ENCODE results near the gene PPP3R1. TPM values are rescaled to one million over a fixed set of nuclear protein-coding genes. Genes with fewer than 3 reads are reported as not detected.

Gene PPP3R1
- polyA plus RNA-seq, 2 of the 4 experiments (the other 2 are of a cell fraction): 27.3 to 55.1 TPM

GRCh38 chr2:68190991-68191731 lies 61.2 kb downstream of the PPP3R1 start:
- 40% methylated on average over 3 of the region's 3 CpGs for WGBS (ENCODE audit: missing lambda C conversion rate)
- FAIRE-seq (no peak), ATAC-seq (peak; percentile 87 to 88), DNase-seq (ENCODE audit: low read depth in 1 of 2, low spot score in 1 of 2) (peak; percentile 31 to 72)
- CTCF ChIA-PET: interaction anchor here (0.7 to 2.1 kb wide), 2 partner anchors 34 to 69 kb away, joined by 3 to 6 read pairs; no protein-coding TSS in a partner anchor
- Histone ChIP-seq H3K4me3 (no peak overlapping the region), H3K9me3 (no peaks in the 10 kb centered on the region), H3K4me2 (peak overlapping the region; percentile 56), H3K4me1 (peaks cover 74% of the 10 kb centered on the region), H3K27ac (peak overlapping the region; percentile 27 to 71; a peak in 5 of 6 replicates)
- POLR2A ChIA-PET: interaction anchor here (1.4 kb wide), 1 partner anchor 34 kb away, joined by 3 read pairs; no protein-coding TSS in a partner anchor
- TF ChIP-seq SMC3 (IDR thresholded peaks at IDR 0.05) (no peak), SREBF2 (IDR thresholded peaks at IDR 0.05) (no peak), JUNB (IDR thresholded peaks at IDR 0.05) (peak; percentile 76), FOSL2 (IDR thresholded peaks at IDR 0.05) (peak; percentile 70), FOSL2 (CRISPR knock-in tag; IDR thresholded peaks at IDR 0.05) (peak; percentile 91), GATA3 (IDR thresholded peaks at IDR 0.05; ENCODE audit: borderline replicate concordance) (no peak), CEBPB (IDR thresholded peaks at IDR 0.05) (peak in 1 of 2 experiments; percentile 36; a peak in 1 of 4 replicates)
- TF ChIP-seq, protein P1, sequence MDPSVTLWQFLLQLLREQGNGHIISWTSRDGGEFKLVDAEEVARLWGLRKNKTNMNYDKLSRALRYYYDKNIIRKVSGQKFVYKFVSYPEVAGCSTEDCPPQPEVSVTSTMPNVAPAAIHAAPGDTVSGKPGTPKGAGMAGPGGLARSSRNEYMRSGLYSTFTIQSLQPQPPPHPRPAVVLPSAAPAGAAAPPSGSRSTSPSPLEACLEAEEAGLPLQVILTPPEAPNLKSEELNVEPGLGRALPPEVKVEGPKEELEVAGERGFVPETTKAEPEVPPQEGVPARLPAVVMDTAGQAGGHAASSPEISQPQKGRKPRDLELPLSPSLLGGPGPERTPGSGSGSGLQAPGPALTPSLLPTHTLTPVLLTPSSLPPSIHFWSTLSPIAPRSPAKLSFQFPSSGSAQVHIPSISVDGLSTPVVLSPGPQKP (IDR thresholded peaks at IDR 0.05; ENCODE audit: low read depth, low read length): no peak

DNA sequence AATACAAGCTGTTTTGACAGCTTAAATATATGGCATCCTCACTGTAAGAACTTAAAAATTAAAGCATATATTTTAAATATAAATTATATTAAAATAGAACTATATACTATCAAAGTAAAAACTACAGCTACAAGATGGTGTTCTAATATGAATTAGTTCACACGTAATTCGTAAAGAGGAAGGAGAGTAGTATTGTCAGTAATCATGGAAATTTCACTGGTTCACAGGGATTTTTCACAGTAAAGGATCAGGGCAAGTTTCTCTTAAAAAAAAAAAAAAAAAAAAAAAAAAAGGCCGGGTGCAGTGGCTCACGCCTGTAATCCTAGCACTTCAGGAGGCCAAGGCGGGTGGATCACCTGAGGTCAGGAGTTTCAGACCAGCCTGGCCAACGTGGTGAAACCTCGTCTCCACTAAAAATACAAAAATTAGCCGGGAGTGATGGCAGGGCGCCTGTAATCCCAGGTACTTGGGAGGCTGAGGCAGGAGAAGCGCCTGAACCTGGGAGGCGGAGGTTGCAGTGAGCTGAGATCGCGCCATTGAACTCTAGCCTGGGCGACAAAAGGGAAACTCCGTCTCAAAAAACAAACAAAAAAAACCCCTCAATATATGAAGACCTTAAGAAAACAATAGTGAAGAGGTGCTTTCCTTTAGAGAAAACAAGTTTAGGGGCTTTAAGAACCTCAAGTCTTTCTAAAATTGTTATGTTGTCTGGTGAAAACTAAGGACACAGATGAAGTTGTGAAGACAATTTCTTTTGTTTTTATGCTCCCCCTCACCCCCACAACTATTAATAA lies 62.1 kb downstream of the PPP3R1 start:
- FAIRE-seq (no peak), DNase-seq (ENCODE audit: low read depth in 1 of 2, low spot score in 1 of 2) (no peak), ATAC-seq (no peak)
- ChIA-PET POLR2A (no interaction called here), CTCF (interaction anchor here (0.5 to 1.4 kb wide), 3 partner anchors 19 to 102 kb away, joined by 3 to 4 read pairs (median 3); no protein-coding TSS in a partner anchor)
- H3K4me2 ChIP-seq: peak overlapping the region; percentile 56
- TF ChIP-seq, protein P2, sequence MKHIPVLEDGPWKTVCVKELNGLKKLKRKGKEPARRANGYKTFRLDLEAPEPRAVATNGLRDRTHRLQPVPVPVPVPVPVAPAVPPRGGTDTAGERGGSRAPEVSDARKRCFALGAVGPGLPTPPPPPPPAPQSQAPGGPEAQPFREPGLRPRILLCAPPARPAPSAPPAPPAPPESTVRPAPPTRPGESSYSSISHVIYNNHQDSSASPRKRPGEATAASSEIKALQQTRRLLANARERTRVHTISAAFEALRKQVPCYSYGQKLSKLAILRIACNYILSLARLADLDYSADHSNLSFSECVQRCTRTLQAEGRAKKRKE (CRISPR knock-in tag; IDR thresholded peaks at IDR 0.05; ENCODE audit: low read depth): no peak
- TF ChIP-seq ESRRA (IDR thresholded peaks at IDR 0.05; ENCODE audit: borderline replicate concordance, low read length) (no peak), ZFP36 (IDR thresholded peaks at IDR 0.05; ENCODE audit: borderline replicate concordance, partially characterized antibody) (no peak), CEBPB (IDR thresholded peaks at IDR 0.05) (no peak), HOXB5 (CRISPR knock-in tag; IDR thresholded peaks at IDR 0.05) (no peak), HEYL (CRISPR knock-in tag; IDR thresholded peaks at IDR 0.05) (no peak), CBX2 (IDR thresholded peaks at IDR 0.05; ENCODE audit: borderline replicate concordance, low read depth) (no peak), MAZ (IDR thresholded peaks at IDR 0.05; ENCODE audit: borderline replicate concordance, low read depth, low read length) (no peak), PHF8 (IDR thresholded peaks at IDR 0.05; ENCODE audit: borderline replicate concordance, low read depth) (no peak), NPAS2 (CRISPR knock-in tag; IDR thresholded peaks at IDR 0.05; ENCODE audit: borderline replicate concordance) (no peak), RNF2 (IDR thresholded peaks at IDR 0.05; ENCODE audit: borderline replicate concordance, low read depth) (no peak), RAD21 (conservative IDR thresholded peaks at IDR 0.05 in 1 of 2, IDR thresholded peaks at IDR 0.05 in 1 of 2) (no peak), SREBF2 (IDR thresholded peaks at IDR 0.05) (no peak), EHMT2 (IDR thresholded peaks at IDR 0.05; ENCODE audit: low read depth) (no peak), KDM5A (IDR thresholded peaks at IDR 0.05) (no peak), GATA3 (IDR thresholded peaks at IDR 0.05; ENCODE audit: borderline replicate concordance) (no peak)
- TF ChIP-seq, protein P3, sequence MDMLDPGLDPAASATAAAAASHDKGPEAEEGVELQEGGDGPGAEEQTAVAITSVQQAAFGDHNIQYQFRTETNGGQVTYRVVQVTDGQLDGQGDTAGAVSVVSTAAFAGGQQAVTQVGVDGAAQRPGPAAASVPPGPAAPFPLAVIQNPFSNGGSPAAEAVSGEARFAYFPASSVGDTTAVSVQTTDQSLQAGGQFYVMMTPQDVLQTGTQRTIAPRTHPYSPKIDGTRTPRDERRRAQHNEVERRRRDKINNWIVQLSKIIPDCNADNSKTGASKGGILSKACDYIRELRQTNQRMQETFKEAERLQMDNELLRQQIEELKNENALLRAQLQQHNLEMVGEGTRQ (IDR thresholded peaks at IDR 0.05): no peak
- H3K27ac ChIP-seq: peak overlapping the region in 1 of 2 experiments; percentile 20; a peak in 3 of 6 replicates
- no peak overlapping the region for H3K4me3 ChIP-seq
- no peaks in the 10 kb centered on the region for H3K9me3 ChIP-seq
- WGBS (ENCODE audit: missing lambda C conversion rate): 79% methylated on average over 15 of the region's 15 CpGs
- peaks cover 65% of the 10 kb centered on the region for H3K4me1 ChIP-seq
